HG03565 (cell line): ENCODE data around the gene NCOA7.
"Not testable (repeated sequence)": the region's sequence is repeated elsewhere in the genome, so short reads cannot be mapped to it uniquely, and the experiment has no call there.

Source experiments
- ATAC-seq: cut with Tn5 transposase; IDR thresholded peaks from one replicate; pipeline ENCODE4 v1.9.1; 2021; ENCODE audit warnings: mild to moderate bottlenecking, moderate library complexity; ENCODE audit not compliant: unreplicated experiment

Gene NCOA7

DNA sequence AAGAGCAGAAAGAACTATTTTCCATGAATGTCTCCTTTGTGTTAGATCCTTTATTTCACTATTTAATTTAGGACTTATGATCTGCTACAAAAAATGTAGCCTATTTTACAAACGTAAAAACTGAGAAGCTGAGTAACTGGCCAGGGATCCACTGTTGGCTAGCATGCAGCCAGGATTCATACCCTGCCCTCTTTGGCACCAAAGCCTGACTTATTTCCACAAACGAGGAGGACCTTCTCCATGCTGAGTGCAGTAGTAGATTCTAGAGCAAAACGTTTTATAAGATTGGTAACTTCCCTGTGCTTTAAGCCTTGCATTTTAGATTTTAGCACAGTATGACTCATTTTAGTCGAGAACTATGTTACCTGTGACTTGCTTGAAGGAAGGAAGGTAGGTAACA is 74.3 kb downstream of the NCOA7 start:
- no peak for ATAC-seq

DNA sequence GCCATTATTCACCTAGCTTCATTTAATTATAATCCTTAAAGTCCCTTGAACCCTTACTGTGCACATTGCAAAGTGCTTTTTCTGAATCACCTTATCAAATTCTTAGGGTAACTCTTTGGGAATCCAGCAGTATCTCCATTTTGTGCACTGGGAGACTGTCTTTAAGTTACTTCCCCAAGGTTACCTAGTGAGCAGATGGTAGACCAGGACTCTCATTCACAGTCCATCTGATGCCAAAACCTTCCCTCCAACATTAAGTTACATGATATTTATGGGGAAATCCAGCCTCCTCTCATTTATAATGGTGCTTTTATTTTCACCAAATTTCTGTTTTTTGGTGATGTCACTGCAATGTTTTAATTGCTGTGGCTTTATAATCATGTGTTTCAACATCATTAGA is 75.7 kb downstream of the NCOA7 start:
- ATAC-seq, result no peak

DNA sequence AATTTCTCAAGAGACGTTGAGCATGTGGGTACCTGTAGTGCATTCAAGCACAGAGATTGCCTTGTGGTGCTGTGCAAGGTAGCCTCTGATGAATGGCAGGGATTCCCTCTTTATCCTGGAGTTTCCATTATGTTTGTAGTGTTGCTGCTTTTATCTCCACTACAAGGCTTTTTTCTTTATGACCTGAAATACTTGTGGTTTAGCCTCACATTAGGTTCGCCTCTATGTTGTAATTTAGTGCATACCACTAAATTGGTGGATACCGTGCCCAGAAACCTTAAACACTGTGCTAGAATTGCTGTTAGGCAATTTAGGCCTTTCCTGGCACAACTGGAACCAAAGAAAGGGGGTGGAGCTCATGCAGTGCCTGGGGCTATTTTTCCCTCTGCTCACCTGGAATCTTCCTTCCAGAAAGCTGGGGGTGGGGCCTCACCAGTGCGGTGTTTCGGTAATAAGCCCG is 76.8 kb downstream of the NCOA7 start:
- ATAC-seq, result no peak

DNA sequence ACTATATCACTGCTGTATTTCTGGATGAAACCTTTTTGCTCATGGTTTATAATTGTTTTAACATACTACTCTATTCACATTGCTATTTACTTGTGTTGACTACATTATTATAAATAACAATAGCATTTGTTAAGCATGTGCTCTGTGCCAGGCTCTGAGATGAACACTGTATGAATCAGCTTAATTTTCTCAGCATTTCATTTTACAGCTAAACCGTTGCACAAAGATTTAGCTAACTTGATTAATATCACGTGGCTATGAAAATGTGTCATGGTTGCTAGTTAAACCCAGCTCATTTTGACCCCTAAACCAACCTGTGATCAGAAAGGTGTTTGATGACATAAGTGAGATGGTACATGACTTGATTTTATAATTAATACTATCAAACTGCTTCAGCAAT is 77.5 kb downstream of the NCOA7 start:
- ATAC-seq, result no peak

DNA sequence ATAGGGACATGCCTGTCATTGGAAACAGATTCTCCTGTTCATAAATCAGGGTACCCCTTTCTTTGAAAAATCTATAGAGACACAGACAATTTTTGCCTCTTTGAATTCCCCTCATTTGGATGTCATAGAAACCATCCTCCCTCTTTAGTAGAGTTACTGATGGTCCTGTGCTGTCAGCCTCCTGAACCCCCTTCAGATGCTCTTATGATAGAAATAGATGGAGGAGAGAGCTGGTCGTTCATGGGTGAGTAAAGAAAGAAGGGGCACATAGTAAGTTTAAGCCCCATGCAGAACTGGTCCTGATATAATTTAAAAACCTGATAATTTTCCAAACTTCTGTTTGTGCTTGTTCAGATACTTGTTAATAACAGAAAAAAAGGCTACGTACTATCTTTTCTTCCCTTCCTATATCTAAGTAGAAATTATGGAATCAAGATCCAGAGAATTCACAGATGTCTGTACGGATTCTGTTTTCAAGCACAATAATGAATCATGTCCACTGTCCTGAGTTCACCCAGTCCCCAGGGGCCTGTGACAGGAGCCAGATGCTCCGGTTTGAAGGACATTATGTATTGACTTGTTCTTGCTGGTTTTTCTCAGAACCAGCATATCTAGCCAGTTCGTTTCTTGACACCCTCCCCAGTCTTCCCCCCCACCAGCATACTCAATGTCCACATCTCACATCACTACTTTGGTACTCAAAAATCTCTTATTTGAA is 78.1 kb downstream of the NCOA7 start:
- no peak for ATAC-seq

DNA sequence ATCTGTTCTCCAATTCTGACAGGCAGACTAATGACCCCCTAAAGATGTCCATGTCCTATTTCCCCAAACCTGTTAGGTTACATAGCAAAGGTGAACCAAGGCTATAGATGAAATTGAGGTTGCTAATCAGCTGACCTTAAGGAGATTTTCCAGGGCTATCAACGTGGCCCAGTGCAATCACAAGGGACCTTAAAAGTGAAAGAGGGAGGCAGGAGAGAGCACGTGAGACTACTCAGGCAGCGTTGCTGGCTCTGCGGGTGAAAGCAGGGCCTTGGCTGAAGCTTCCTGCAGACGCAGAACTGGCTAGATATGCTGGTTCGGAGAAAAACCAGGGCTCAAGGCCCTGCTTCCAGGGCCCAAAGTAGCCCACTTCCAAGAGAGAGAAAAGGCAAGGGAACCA is 78.7 kb downstream of the NCOA7 start:
- no peak for ATAC-seq

DNA sequence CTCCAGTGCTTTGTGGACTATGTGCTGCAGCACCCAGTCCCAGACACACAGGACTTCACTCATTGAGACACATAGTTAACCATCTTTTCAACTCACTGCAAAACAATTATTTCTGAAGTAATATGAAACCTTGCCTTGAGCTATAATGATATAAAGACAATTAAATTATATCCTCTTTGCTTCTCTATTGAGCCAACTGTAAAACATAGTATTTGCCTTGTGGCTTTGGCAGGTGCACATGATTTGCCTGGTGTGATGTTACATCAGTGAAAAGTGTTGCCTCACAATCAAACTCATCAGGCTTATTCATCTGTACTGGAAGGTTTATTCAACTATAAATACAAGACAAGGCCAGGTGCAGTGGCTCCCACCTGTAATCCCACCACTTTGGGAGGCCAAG is 80.6 kb downstream of the NCOA7 start:
- no peak for ATAC-seq

DNA sequence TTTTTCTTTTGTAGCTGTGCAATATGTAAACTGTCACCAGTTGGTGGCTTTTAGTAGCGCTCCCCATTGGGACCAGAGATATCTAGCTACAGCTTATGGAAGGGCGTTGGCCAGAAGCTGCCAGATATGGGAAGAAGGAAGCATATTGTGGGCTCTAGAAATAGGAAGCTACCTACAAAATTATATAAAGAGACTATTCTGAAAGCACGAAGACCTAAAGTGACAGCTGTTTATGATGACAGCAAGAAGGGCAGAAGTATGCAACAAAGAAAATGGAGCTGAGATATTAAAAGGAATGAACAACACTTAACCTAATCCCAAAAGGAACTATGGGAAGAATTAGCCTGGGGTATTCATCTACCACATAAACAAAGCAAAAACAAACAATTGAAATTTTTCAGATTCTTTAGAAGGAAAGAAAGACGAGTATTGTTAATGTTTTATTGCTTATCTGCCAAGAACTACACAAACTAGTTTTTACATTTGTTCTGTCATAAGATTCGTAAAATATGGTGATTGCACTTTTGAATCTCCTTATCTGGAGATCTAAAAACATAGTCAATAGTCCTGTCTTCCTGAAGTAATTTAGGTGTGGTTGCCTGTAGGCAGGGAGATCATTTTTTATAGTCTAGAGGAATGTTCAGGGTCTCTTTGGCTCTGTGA is 81.6 kb downstream of the NCOA7 start:
- ATAC-seq, result no peak

DNA sequence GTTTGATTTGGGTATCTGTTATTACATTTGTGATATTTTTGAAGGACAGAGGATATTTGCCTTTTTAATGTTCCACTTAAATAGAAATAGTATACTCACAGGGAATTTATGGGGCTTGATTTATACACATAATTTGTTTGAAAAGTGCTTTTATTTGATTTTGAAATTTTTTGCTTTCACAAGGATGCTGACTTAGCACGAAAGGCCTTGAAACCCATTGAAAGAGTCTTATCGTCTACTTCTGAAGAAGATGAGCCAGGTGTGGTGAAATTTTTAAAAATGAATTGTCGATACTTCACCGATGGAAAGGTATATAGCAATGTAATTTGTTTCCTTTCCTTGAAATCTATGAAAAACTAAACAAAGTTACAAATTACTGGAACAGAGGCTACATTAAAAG is 91.5 kb downstream of the NCOA7 start:
- no peak for ATAC-seq

DNA sequence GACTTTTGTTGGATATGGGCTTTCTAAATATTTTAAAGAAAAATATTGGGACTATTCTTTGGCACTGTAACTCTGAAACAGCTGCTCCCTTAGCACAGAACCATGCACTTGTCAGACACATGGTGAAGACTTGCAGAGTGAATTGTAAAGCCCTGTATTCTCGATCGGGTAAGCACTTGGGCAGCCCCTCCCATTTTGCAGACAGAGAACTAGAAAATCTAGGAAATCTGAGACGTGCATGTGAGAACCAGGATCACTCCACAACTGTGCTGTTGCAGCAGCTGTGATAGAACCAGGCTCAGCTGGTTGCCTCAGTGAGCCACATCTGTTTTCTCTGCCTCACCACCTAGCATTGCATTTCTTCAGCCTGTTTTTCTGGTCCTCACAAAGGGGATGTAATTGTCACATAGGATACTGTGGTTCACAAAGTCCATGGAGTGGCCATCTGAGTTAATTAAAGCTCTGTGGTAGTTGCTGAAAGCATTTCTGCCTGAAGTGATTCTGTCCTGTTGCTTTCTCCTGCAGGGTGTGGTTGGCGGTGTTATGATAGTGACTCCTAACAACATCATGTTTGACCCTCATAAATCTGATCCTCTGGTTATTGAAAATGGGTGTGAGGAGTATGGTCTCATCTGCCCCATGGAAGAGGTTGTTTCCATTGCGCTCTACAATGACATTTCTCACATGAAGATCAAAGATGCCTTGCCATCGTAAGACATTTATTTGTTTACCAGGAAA is 94.0 kb downstream of the NCOA7 start:
- no peak for ATAC-seq

DNA sequence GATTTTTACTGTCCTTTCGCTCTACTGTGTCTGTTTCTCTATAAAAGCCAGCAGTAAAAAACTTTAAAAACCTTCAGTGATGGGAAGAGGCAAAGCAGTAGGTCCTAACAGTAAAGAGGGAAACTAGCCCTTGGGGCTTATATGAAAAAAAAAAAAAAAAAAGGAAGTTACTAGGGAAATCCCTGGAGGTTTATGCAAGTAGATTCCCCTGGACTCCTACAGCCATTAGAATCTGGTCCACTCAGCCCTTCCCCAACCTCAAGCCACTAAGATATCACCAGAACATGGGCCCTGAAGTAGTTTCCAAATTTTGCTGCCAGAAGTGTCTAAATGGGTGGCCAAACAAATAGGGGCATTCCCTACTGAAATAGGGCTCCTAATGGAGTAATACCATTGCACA is 95.3 kb downstream of the NCOA7 start:
- no peak for ATAC-seq

DNA sequence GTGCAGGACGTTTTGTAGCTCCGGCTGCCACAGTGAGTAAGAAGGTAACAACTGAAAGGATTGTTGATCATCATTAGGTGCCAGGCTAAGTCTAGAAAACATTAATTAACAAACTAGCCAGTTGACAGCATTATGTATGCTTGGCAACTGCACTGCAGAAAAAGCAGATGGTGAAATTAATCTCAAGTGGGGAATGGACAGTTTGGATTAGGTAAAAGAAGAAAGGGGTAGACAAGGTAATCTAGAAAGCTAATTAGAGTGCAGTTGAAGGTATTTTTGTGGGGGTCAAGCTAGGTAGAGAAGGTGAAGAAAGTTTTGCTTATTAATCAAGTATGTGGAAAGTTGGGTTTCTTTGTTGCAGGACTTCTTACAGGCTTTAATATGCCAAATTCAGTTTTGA is 96.2 kb downstream of the NCOA7 start:
- ATAC-seq, result no peak

DNA sequence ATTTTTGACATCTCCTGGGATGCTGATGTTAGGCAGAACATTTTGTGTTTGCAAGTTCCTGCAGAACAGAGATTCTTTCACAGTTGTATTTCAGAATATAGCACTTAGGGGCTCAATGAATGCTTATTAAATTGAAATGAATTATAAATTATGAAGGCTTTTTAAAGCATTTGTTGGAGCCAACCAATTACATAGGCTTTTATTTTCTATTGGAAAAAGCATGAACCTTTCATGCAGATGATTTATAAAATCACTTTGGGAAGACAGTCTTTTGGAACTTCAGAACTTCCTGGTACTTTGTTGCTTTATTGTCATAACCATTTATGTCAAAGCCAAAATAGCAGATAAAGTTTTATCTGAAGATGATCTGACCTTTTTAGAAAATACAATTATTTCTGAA is 96.6 kb downstream of the NCOA7 start:
- ATAC-seq, result no peak

DNA sequence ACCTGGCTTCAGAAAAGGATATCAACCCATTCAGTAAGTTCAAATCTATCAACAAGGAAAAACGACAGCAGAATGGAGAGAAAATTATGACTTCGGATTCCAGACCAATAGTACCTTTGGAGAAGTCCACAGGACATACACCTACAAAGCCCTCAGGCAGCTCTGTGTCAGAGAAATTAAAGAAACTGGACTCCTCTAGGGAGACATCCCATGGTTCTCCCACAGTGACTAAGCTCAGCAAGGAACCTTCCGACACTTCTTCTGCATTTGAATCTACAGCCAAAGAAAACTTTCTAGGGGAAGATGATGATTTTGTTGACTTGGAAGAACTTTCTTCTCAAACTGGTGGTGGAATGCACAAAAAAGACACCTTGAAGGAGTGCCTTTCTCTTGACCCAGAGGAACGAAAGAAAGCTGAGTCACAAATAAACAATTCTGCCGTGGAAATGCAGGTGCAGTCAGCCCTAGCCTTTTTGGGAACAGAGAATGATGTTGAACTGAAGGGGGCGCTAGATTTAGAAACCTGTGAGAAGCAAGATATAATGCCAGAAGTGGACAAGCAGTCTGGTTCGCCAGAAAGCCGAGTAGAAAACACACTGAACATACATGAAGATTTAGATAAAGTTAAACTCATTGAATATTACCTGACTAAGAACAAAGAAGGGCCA is 98.4 kb downstream of the NCOA7 start:
- ATAC-seq, result no peak

DNA sequence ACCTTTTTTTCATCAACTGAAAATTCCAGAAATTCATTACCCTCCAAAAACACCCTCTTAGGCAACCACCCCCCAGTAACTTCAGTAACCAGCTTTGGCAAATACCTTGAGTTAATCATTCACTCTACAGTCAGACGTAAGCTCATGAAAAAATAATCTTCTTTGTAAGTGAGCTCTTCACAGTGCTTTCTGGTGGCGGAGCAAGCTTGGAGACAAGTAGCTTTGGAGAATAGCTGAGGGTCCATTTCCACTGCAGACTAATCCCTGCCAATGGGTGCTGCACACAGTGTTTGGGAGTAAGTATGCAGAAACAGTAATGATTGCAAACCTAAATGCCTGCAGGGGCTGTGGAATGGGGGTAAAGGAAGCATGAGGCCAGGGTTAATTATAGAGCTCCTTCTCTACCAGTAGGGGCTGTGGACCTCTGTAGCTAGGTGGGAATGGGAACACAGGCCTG is 109.0 kb downstream of the NCOA7 start:
- ATAC-seq, result no peak

DNA sequence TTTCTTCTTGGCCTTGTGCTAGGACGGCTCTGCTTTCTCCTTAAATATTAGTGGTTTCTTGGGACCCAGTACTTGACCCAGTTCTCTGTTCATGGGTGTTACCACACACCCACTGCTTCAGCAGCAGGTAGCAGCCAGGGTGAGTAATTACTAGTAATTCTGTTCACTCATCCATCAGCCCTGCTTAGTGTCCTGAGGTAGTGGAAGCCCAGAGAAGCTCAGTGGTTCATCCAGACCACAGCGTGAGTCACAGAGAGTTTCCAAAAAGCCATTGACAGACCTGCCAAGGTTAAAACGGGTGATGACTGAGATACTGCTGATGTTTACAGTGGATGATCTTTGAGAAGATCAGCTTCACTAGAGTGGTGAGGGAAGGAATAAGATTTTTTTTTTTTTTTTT is 114.1 kb downstream of the NCOA7 start:
- peak; percentile 90 for ATAC-seq

DNA sequence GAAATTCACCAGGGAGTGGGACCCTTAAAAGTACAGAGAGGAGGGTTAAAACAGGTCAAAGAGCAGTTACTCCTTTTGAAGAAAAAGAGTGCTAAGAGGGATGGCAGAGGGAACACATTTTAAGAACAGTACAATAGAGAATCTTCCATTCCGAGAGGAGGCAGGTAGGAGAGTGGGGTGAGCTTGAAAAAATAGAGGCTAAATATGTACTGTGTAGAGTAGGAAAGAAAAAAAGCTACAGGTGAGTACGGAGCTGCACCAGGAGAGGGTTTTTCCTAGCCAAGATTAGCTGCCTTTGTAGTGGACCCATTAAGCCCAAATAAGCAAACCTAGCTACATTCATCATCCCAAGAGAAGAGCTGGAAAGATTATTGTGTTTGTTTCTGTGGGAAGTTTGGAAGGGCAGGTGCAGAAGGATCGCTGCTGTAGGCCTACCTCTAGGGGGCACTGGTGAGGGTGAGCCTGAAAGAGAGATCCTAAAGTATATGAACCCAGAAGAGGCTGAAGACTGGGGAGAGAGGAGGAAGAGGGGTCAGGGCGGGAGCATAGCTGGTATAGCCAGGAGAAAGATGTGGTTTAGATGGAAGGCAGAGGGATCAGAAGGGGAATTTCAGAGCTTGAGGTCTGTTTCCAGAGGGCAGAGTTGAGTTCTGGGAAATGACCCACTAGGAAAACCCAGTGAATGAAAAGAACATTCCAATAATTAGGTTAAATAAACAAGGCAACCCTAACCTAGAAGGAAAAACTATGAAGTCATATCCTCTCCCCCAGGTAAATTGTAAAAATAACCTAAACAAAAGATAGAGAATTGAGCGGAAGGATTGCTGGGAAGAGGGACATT is 115.6 kb downstream of the NCOA7 start:
- ATAC-seq, result no peak

DNA sequence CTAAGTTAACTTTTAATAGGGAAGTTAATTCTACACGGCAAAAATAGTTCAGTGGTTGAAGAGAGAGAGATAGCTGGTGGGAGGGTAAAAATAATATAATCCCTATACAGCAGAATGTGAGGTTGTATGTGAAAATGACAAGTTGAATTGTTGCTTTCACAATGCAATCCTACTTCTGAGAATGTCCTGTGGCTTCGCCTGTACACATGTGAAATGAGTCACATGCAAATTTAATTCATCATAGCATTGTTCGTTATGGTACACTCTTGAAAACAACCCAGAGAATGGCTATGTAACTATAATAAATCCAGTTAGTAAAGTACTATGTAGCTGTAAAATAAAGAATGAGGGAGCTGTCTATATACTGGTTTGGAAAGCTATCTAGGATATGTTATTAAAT is 119.8 kb downstream of the NCOA7 start:
- peak; percentile 100 for ATAC-seq

DNA sequence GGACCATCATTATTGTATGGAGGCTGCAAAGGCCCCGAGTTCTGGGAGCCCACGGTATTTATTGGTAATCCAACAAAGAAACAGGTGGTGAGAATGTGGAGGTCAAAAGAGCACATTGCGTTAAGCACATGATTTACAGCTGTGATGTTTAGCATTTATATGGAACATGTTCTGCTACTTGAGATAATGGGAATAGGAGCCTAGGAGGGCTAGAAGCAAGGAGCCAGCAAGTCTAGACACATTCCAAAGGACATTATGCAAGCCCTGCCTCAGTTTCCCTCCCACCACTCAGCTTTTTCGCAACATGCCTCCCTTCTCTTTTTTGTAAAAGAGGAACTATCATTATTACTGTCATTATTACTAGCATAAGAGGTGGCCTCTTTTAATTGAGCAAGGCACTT is 120.3 kb downstream of the NCOA7 start:
- not testable (repeated sequence) for ATAC-seq

DNA sequence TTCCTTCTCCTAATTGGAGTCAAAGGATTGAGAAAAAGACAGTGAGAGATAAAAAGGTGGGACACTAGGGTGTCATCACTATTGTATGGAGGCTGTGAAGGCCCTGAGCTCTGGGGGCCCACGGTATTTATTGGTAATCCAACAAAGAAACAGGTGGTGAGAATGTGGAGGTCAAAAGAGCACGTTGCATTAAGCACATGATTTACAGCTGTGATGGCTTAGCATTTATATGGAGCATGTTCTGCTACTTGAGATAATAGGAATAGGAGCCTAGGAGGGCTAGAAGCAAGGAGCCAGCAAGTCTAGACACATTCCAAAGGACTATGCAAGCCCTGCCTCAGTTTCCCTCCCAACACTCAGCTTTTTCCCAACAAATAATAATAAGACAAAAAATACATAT is 121.7 kb downstream of the NCOA7 start:
- ATAC-seq, result not testable (repeated sequence)

DNA sequence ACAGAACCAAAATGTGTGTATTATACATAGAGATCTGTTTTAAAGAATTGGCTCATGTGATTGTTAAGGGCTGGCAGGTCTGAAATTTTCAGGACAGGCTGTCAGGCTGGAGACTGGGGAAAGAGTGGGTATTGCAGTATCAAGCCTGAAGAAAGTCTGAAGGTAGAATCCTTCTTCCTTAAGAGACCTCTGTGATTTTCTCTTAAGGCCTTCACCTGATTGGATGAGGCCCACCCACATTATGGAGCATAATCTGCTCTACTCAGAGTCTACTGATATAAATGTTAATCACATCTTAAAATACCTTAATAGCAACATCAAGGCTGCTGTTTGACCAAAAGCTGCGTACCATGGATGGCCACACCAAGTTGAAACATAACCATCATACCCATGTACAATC is 122.4 kb downstream of the NCOA7 start:
- no peak for ATAC-seq
